Upper lobe of right lung (tissue), 1 donor: ENCODE measurements around the gene CEACAM4. TPM values are rescaled to one million over a fixed set of nuclear protein-coding genes. Genes with fewer than 3 reads are reported as not detected.

Source experiments
- ATAC-seq: fragments of 200-7000 bp; cut with Tn5 transposase; one replicate; pipeline ENCODE4 v1.9.1; 2020; ENCODE audit warnings: mild to moderate bottlenecking, moderate library complexity
- DNase-seq: peaks from one replicate; pipeline ENCODE4 v3.0.0-alpha.2; 2020
- H3K27ac ChIP-seq: fragments of 200-600 bp; one replicate; pipeline ENCODE4 v1.8.0; 2022
- H3K27me3 ChIP-seq: fragments of 200-600 bp; one replicate; pipeline ENCODE4 v1.8.0; 2022; ENCODE audit warnings: mild to moderate bottlenecking
- H3K36me3 ChIP-seq: fragments of 200-600 bp; one replicate; pipeline ENCODE4 v1.8.0; 2022
- H3K4me1 ChIP-seq: fragments of 200-600 bp; one replicate; pipeline ENCODE4 v1.8.0; 2022
- H3K4me3 ChIP-seq: fragments of 200-600 bp; one replicate; pipeline ENCODE4 v1.8.0; 2022; ENCODE audit warnings: mild to moderate bottlenecking
- H3K9me3 ChIP-seq: fragments of 200-600 bp; one replicate; pipeline ENCODE4 v1.8.0; 2022
- intact Hi-C: fragments of 100-400 bp; cut with DNase I; formaldehyde crosslinking; loops from one replicate; pipeline ENCODE4 v1.11.0; 2022
- total RNA-seq: library from RNA; stranded (reverse); fragmentation: NEBNext Ultra II Directional; extraction: Animal tissue kit (Norgen Biotek cat#: 25700); gene quantifications from one replicate; pipeline ENCODE4 v1.2.1, GENCODE V29; 2021
- TF ChIP-seq, protein P1 (sequence below): fragments of 200-600 bp; IDR thresholded peaks from one replicate; pipeline ENCODE4 v1.8.0; 2022; ENCODE audit warnings: antibody characterized with exemption
- donor health status: DM: no; HTN: yes; CAD: no; lungs with severe emphysema.

The CEACAM4 gene
- total RNA-seq, 1 donor from 2014 or later = 4.6 TPM

GRCh38 chr19:41575998-41576397, 50.9 kb downstream of the CEACAM4 start, which contains the start of gene CEACAM21:
Gene CEACAM21 (plus strand): TSS chr19:41576166. CDS start chr19:41576275, 109 bp downstream.
- Histone ChIP-seq H3K27me3 (no peaks in the 10 kb centered on the region), H3K4me3 (peak within 1 kb of the TSS; percentile 35), H3K36me3 (no peaks in the 10 kb centered on the region), H3K27ac (peak within 1 kb of the TSS; percentile 76), H3K4me1 (no peaks in the 10 kb centered on the region), H3K9me3 (peaks cover under 1% of the 10 kb centered on the region)
- intact Hi-C loops = loop anchor here (10.0 kb wide), 1 partner anchor 131 kb away; the partner anchor contains the start of gene ERICH4
- peak; percentile 97 for ATAC-seq
- TF ChIP-seq, protein P1, sequence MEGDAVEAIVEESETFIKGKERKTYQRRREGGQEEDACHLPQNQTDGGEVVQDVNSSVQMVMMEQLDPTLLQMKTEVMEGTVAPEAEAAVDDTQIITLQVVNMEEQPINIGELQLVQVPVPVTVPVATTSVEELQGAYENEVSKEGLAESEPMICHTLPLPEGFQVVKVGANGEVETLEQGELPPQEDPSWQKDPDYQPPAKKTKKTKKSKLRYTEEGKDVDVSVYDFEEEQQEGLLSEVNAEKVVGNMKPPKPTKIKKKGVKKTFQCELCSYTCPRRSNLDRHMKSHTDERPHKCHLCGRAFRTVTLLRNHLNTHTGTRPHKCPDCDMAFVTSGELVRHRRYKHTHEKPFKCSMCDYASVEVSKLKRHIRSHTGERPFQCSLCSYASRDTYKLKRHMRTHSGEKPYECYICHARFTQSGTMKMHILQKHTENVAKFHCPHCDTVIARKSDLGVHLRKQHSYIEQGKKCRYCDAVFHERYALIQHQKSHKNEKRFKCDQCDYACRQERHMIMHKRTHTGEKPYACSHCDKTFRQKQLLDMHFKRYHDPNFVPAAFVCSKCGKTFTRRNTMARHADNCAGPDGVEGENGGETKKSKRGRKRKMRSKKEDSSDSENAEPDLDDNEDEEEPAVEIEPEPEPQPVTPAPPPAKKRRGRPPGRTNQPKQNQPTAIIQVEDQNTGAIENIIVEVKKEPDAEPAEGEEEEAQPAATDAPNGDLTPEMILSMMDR = no peak
- DNase-seq = peak; percentile 77

DNA sequence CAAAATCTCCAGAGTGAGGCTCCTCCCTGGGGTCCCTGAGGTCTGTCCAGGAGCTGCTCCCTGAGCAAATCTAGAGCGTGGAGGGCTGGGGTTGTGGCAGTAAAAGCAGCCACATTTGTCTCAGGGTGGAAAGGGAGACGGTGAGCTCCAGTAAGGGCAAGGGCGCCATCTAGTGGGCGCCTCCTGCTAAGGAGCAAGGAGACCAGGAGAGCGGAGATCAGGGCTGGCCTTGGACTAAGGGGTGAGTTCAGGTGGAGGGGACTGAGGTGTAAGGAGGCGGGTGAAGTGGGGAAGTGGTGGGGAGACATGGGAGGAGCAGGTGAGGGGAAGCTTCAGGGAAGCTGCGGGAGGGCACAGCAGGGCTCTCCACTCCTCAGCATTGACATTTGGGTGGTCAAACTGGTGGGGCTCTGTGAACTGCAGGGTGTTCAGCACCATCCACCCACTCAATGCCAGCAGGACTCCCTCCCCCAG, 56.2 kb downstream of the CEACAM4 start:
- H3K36me3 ChIP-seq = no peaks in the 10 kb centered on the region
- no peak overlapping the region for H3K27ac ChIP-seq
- no peaks in the 10 kb centered on the region for H3K27me3 ChIP-seq
- no peaks in the 10 kb centered on the region for H3K9me3 ChIP-seq
- TF ChIP-seq, protein P1 = peak; percentile 87
- H3K4me1 ChIP-seq = peaks cover 3% of the 10 kb centered on the region
- ATAC-seq (peak; percentile 98), DNase-seq (peak; percentile 92)
- H3K4me3 ChIP-seq = no peak overlapping the region
- intact Hi-C loops = loop anchor here (10.0 kb wide), 1 partner anchor 126 kb away; the partner anchor contains the start of gene ERICH4

DNA sequence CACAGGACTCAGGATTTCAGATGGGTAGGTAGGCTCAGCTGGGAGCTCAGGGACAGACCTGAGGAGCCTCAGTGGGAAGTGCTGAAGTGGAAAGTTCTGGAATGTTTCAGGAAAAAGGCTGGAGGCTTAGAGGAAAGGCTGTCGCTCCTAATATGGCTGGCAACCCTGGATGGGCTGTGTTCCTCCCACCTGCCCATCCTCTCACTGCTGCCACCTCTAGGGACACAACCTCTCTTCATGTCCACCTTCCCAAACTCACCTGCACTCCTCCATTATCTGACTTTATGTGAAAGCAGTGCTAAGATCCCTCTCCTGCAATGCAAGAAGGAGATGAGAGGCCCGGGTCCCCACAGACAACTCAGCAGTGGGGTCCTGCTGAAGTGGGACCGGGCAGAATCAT, 56.7 kb downstream of the CEACAM4 start:
- TF ChIP-seq, protein P1 = no peak
- no peak for DNase-seq
- intact Hi-C loops = loop anchor here (10.0 kb wide), 1 partner anchor 125 kb away; the partner anchor contains the start of gene ERICH4
- Histone ChIP-seq H3K4me1 (peaks cover 4% of the 10 kb centered on the region), H3K36me3 (no peaks in the 10 kb centered on the region), H3K27ac (no peak overlapping the region), H3K9me3 (no peaks in the 10 kb centered on the region), H3K27me3 (peaks cover 1% of the 10 kb centered on the region), H3K4me3 (no peak overlapping the region)
- no peak for ATAC-seq

- TF ChIP-seq, protein P1 = no peak
- peaks cover 7% of the 10 kb centered on the region for H3K27me3 ChIP-seq
- no peaks in the 10 kb centered on the region for H3K36me3 ChIP-seq
- H3K27ac ChIP-seq = no peak overlapping the region
- H3K9me3 ChIP-seq = no peaks in the 10 kb centered on the region
- H3K4me1 ChIP-seq = peaks cover 10% of the 10 kb centered on the region
- DNase-seq = no peak
- intact Hi-C loops = loop anchor here (10.0 kb wide), 1 partner anchor 125 kb away; the partner anchor contains the start of gene ERICH4
- no peak for ATAC-seq
- H3K4me3 ChIP-seq = no peak overlapping the region
Measured at GRCh38 chr19:41569481-41570150, 57.3 kb downstream of the CEACAM4 start.

Other genes starting within 250 kb of the CEACAM4 start
- gene EXOSC5, start 229.7 kb downstream of the CEACAM4 start, total RNA-seq = 12.4 TPM
- gene BCKDHA, start 229.3 kb downstream of the CEACAM4 start, total RNA-seq = 15.0 TPM
- gene B3GNT8, start 199.7 kb downstream of the CEACAM4 start, total RNA-seq = 31.3 TPM
- gene DMAC2, start 187.2 kb downstream of the CEACAM4 start, total RNA-seq = 54.9 TPM
- gene ERICH4, start 183.9 kb downstream of the CEACAM4 start, total RNA-seq = not detected
- 16.3 TPM for gene CEACAM21, start 50.9 kb downstream of the CEACAM4 start, total RNA-seq
- not detected for gene CEACAM7, start 61.2 kb upstream of the CEACAM4 start, total RNA-seq
- 35.0 TPM for gene CEACAM5, start 81.6 kb upstream of the CEACAM4 start, total RNA-seq
- gene CEACAM6, start 128.5 kb upstream of the CEACAM4 start, total RNA-seq = 732 TPM
- gene CEACAM3, start 169.5 kb upstream of the CEACAM4 start, total RNA-seq = 1.2 TPM
- gene LYPD4, start 217.6 kb upstream of the CEACAM4 start, total RNA-seq = not detected
- not detected for gene DMRTC2, start 218.0 kb upstream of the CEACAM4 start, total RNA-seq
- gene RPS19, start 233.2 kb upstream of the CEACAM4 start, total RNA-seq = 1,667 TPM